Esophagus squamous epithelium (tissue), 5 donors: ENCODE data around the gene ANKFY1. TPM values are rescaled to one million over a fixed set of nuclear protein-coding genes. Genes with fewer than 3 reads are reported as not detected.

Experiments used
- DNase-seq: peaks from one replicate; lab custom pipeline; 2025; lab: John Stamatoyannopoulos, UW
- H3K27ac ChIP-seq, 4 donors: fragments of 200-600 bp; sonication (generic); one replicate each; pipeline ENCODE4 v1.5.1; 2016 to 2019; ENCODE audit warnings: mild to moderate bottlenecking in 1 of 4
- H3K27me3 ChIP-seq, 4 donors: fragments of 200-600 bp; sonication (generic); 1 replicate in 3 of 4; 2 replicates in 1 of 4; pipeline versions ENCODE4 v1.5.1 to v1.6.0; 2017 to 2021; ENCODE audit warnings: antibody characterized with exemption in 1 of 4
- H3K36me3 ChIP-seq, 3 donors: fragments of 200-600 bp; sonication (generic); one replicate each; pipeline ENCODE4 v1.5.1; 2016 to 2019
- H3K4me1 ChIP-seq, 3 donors: fragments of 200-600 bp; sonication (generic); one replicate each; pipeline ENCODE4 v1.5.1; 2017 to 2019
- H3K4me3 ChIP-seq, 4 donors: fragments of 200-600 bp; sonication (generic); 1 replicate in 3 of 4; 2 replicates in 1 of 4; pipeline ENCODE4 v1.5.1; 2016 to 2019; ENCODE audit warnings: mild to moderate bottlenecking in 2 of 4, moderate library complexity in 1 of 4
- H3K9me3 ChIP-seq, 3 donors: fragments of 200-600 bp; sonication (generic); one replicate each; pipeline ENCODE4 v1.5.1; 2016 to 2019
- CTCF ChIP-seq, 6 experiments: fragments of 450-650 bp in 4 of 6; fragments of 200-600 bp in 2 of 6; sonication (generic) in 2 of 6; IDR thresholded peaks; one replicate each; pipeline ENCODE4 v1.5.1; 2016 to 2019; ENCODE audit warnings: antibody characterized with exemption in 6 of 6, mild to moderate bottlenecking in 4 of 6, moderate library complexity in 4 of 6
- POLR2A ChIP-seq, 4 donors: fragments of 450-650 bp; IDR thresholded peaks; one replicate each; pipeline ENCODE4 v1.6.1; 2017; ENCODE audit warnings: antibody characterized with exemption in 4 of 4, mild to moderate bottlenecking in 4 of 4, moderate library complexity in 3 of 4
- WGBS, 2 donors: methylation state at CpG; one replicate each; pipeline ENCODE4 v1.1.5; 2018; 5-methylcytosine and 5-hydroxymethylcytosine counted together
- intact Hi-C: fragments of 100-400 bp; cut with DNase I; formaldehyde crosslinking; loops from one replicate; pipeline ENCODE4 v1.15.0; 2022
- total RNA-seq, 4 donors: library from RNA; depleted of rRNA; stranded (reverse); fragments of >200 nt; gene quantifications; one replicate each; pipeline ENCODE4 v1.1.0, GENCODE V29; 2016
- donor health status: DM: yes; HTN: yes; CAD: no.

Gene ANKFY1
- total RNA-seq, 4 donors from 2014 or later: 21.0 to 34.7 (median 26.4) TPM

- Histone ChIP-seq H3K27ac (peak overlapping the region in 3 of 4 donors; percentile 80 to 89 (median 86)), H3K36me3 (peaks cover 0 to 13% (median 4%) of the 10 kb centered on the region in 3 donors), H3K9me3 (no peaks in the 10 kb centered on the region), H3K4me3 (no peak overlapping the region), H3K27me3 (no peaks in the 10 kb centered on the region), H3K4me1 (peaks cover 7 to 40% (median 31%) of the 10 kb centered on the region in 3 donors)
- TF ChIP-seq CTCF (IDR thresholded peaks at IDR 0.05) (no peak), POLR2A (IDR thresholded peaks at IDR 0.05) (no peak)
- intact Hi-C loops: no loop called here
- DNase-seq: no peak
- 89 to 91% methylated on average over 4 to 5 of the region's 5 CpGs for WGBS, 2 donors
Measured at GRCh38 chr17:4246674-4247073, 17.1 kb downstream of the ANKFY1 start.

- H3K4me1 ChIP-seq: peaks cover 0 to 5% (median 0%) of the 10 kb centered on the region in 3 donors
- H3K4me3 ChIP-seq: no peak overlapping the region
- no peaks in the 10 kb centered on the region for H3K27me3 ChIP-seq
- TF ChIP-seq POLR2A (IDR thresholded peaks at IDR 0.05): no peak
- 96 to 100% methylated on average over 2 to 9 of the region's 11 CpGs for WGBS, 2 donors
- peaks cover 0 to 62% (median 22%) of the 10 kb centered on the region in 3 donors for H3K36me3 ChIP-seq
- H3K27ac ChIP-seq: no peak overlapping the region
- intact Hi-C loops: no loop called here
- DNase-seq: no peak
- H3K9me3 ChIP-seq: no peaks in the 10 kb centered on the region
Measured at GRCh38 chr17:4241535-4241934, 22.2 kb downstream of the ANKFY1 start.

GRCh38 chr17:4236456-4236855 is 27.3 kb downstream of the ANKFY1 start:
- WGBS, 2 donors: 37 to 45% methylated on average over 3 of the region's 3 CpGs
- intact Hi-C loops: no loop called here
- no peak for DNase-seq
- no peaks in the 10 kb centered on the region for H3K27me3 ChIP-seq
- H3K9me3 ChIP-seq: no peaks in the 10 kb centered on the region
- peaks cover 8 to 91% (median 16%) of the 10 kb centered on the region in 3 donors for H3K36me3 ChIP-seq
- no peak for TF ChIP-seq POLR2A (IDR thresholded peaks at IDR 0.05)
- no peak for TF ChIP-seq CTCF (IDR thresholded peaks at IDR 0.05)
- peak overlapping the region in 2 of 4 donors; percentile 19 to 37 for H3K27ac ChIP-seq
- H3K4me1 ChIP-seq: peaks cover 2 to 25% (median 5%) of the 10 kb centered on the region in 3 donors
- no peak overlapping the region for H3K4me3 ChIP-seq

GRCh38 chr17:4235372-4236279 is 28.2 kb downstream of the ANKFY1 start:
- Histone ChIP-seq H3K27me3 (no peaks in the 10 kb centered on the region), H3K9me3 (no peaks in the 10 kb centered on the region), H3K36me3 (peaks cover 8 to 89% (median 11%) of the 10 kb centered on the region in 3 donors), H3K4me1 (peaks cover 10 to 33% (median 12%) of the 10 kb centered on the region in 3 donors), H3K27ac (peak overlapping the region in 3 of 4 donors; percentile 3 to 37 (median 19)), H3K4me3 (no peak overlapping the region)
- no peak for TF ChIP-seq CTCF (IDR thresholded peaks at IDR 0.05)
- 84 to 87% methylated on average over 8 of the region's 8 CpGs for WGBS, 2 donors
- intact Hi-C loops: no loop called here
- DNase-seq: no peak

- TF ChIP-seq CTCF (IDR thresholded peaks at IDR 0.05): no peak
- TF ChIP-seq POLR2A (IDR thresholded peaks at IDR 0.05): no peak
- no peaks in the 10 kb centered on the region for H3K9me3 ChIP-seq
- H3K36me3 ChIP-seq: peaks cover 7 to 76% (median 8%) of the 10 kb centered on the region in 3 donors
- intact Hi-C loops: no loop called here
- H3K4me1 ChIP-seq: peaks cover 16 to 45% (median 16%) of the 10 kb centered on the region in 3 donors
- H3K27me3 ChIP-seq: no peaks in the 10 kb centered on the region
- H3K27ac ChIP-seq: peak overlapping the region in 2 of 4 donors; percentile 78 to 87
- H3K4me3 ChIP-seq: no peak overlapping the region
- no peak for DNase-seq
Measured at GRCh38 chr17:4234401-4234800, 29.4 kb downstream of the ANKFY1 start.
